A549 (cell line): ENCODE data around the gene SGCD. TPM values are rescaled to one million over a fixed set of nuclear protein-coding genes. Genes with fewer than 3 reads are reported as not detected.

Source experiments
- ATAC-seq, 2 experiments: fragments of 200-7000 bp in 1 of 2; fragments of >200 bp in 1 of 2; cut with Nextera tagmentation in 1 of 2; cut with Tn5 transposase in 1 of 2; 3 replicates each; pipeline versions ENCODE4 v1.8.0 to v1.9.1; 2018 to 2020; ENCODE audit warnings: mild to moderate bottlenecking in 1 of 2, moderate library complexity in 1 of 2
- CTCF ChIA-PET: fragments of 300-600 bp; sonication (Branson Sonifier 250); formaldehyde crosslinking; extraction: SDS; loops from one replicate; lab custom pipeline; 2021; ENCODE audit warnings: antibody characterized with exemption, inconsistent platforms; lab: Yijun Ruan, JAX
- POLR2A ChIA-PET: fragments of 350-600 bp; formaldehyde crosslinking; extraction: SDS; loops from one replicate; lab custom pipeline; 2021; ENCODE audit warnings: antibody characterized with exemption, inconsistent platforms; lab: Yijun Ruan, JAX
- DNase-seq, 2 experiments: peaks; one replicate each; pipeline versions ENCODE4 v3.0.0 to v3.0.0-alpha.2; 2011 to 2016; ENCODE audit warnings: low read depth in 1 of 2, low spot score in 1 of 2
- FAIRE-seq: peaks from 2 replicates; lab custom pipeline; 2011; peaks lifted over from hg19 to GRCh38; lab: Jason Lieb, UNC
- H3K27ac ChIP-seq, 2 experiments: fragments of >200 bp; sonication (Bioruptor Twin); formaldehyde crosslinking; 3 replicates each; pipeline ENCODE4 v1.5.1; 2016 to 2017
- H3K4me1 ChIP-seq: fragments of >200 bp; sonication (Bioruptor Twin); formaldehyde crosslinking; 3 replicates; pipeline ENCODE4 v1.6.1; 2016
- H3K4me2 ChIP-seq: fragments of >200 bp; sonication (Bioruptor Twin); formaldehyde crosslinking; 3 replicates; pipeline ENCODE4 v1.6.1; 2016
- H3K4me3 ChIP-seq: fragments of >200 bp; sonication (Bioruptor Twin); formaldehyde crosslinking; 3 replicates; pipeline ENCODE4 v1.5.1; 2016
- H3K9me3 ChIP-seq: fragments of >200 bp; sonication (Bioruptor Twin); formaldehyde crosslinking; 3 replicates; pipeline ENCODE4 v1.6.1; 2016
- BCL3 ChIP-seq: fragments of >200 bp; sonication (Bioruptor Twin); formaldehyde crosslinking; IDR thresholded peaks from 3 replicates; pipeline ENCODE4 v1.6.1; 2016
- CBX2 ChIP-seq: fragments of 200-600 bp; sonication (generic); IDR thresholded peaks from 2 replicates; pipeline ENCODE4 v1.6.1; 2016; ENCODE audit warnings: low read depth, mild to moderate bottlenecking, borderline replicate concordance
- CHD2 ChIP-seq: fragments of 150-350 bp; IDR thresholded peaks from 2 replicates; pipeline ENCODE4 v1.6.1; 2014; ENCODE audit warnings: low read length; ENCODE audit not compliant: partially characterized antibody
- CHD4 ChIP-seq: fragments of 200-600 bp; sonication (generic); IDR thresholded peaks from 2 replicates; pipeline ENCODE4 v1.6.1; 2016; ENCODE audit warnings: antibody characterized with exemption, mild to moderate bottlenecking, borderline replicate concordance
- E2F6 ChIP-seq: IDR thresholded peaks from 2 replicates; pipeline ENCODE4 v1.6.1; 2012; ENCODE audit warnings: low read depth, borderline replicate concordance
- EHF ChIP-seq: fragments of 250-450 bp; sonication (Bioruptor Pico); IDR thresholded peaks from 2 replicates; pipeline ENCODE4 v1.5.0; 2020; ENCODE audit warnings: mild to moderate bottlenecking
- ELK1 ChIP-seq: fragments of 150-350 bp; IDR thresholded peaks from 2 replicates; pipeline ENCODE4 v1.6.1; 2014; ENCODE audit warnings: low read depth, mild to moderate bottlenecking, low read length
- EP300 ChIP-seq, 2 experiments: fragments of >200 bp; sonication (Bioruptor Twin); formaldehyde crosslinking; IDR thresholded peaks; 2 replicates in 1 of 2; 3 replicates in 1 of 2; pipeline ENCODE4 v1.6.1; 2016 to 2017
- FOSL2 ChIP-seq, 2 experiments: fragments of 450-650 bp in 1 of 2; fragments of >200 bp in 1 of 2; sonication (Bioruptor Twin) in 1 of 2; formaldehyde crosslinking; IDR thresholded peaks; 2 replicates each; pipeline versions ENCODE4 v1.5.0 to v1.6.1; 2016 to 2020; ENCODE audit warnings: mild to moderate bottlenecking in 1 of 2, moderate library complexity in 1 of 2
- FOXS1 ChIP-seq: fragments of 250-450 bp; sonication (Bioruptor Pico); IDR thresholded peaks from 2 replicates; pipeline ENCODE4 v1.5.0; 2020; ENCODE audit warnings: mild to moderate bottlenecking, moderate library complexity
- GATA3 ChIP-seq: IDR thresholded peaks from 2 replicates; pipeline ENCODE4 v1.6.1; 2012; ENCODE audit warnings: borderline replicate concordance
- HMGXB4 ChIP-seq: fragments of 250-450 bp; sonication (Bioruptor Pico); IDR thresholded peaks from 2 replicates; pipeline ENCODE4 v1.5.0; 2021; ENCODE audit warnings: mild to moderate bottlenecking, moderate library complexity, borderline replicate concordance
- HOXA7 ChIP-seq: fragments of 250-450 bp; sonication (Bioruptor Pico); IDR thresholded peaks from 2 replicates; pipeline ENCODE4 v1.5.0; 2020; ENCODE audit warnings: mild to moderate bottlenecking, moderate library complexity
- JUNB ChIP-seq: fragments of >200 bp; sonication (Bioruptor Twin); formaldehyde crosslinking; IDR thresholded peaks from 2 replicates; pipeline ENCODE4 v1.6.1; 2016
- KDM1A ChIP-seq: fragments of 200-600 bp; sonication (generic); IDR thresholded peaks from 2 replicates; pipeline ENCODE4 v1.6.1; 2016; ENCODE audit warnings: low read depth, mild to moderate bottlenecking
- MAFK ChIP-seq: fragments of 450-650 bp; IDR thresholded peaks from 2 replicates; pipeline ENCODE4 v1.6.1; 2014; ENCODE audit not compliant: partially characterized antibody
- RARB ChIP-seq: fragments of 250-450 bp; sonication (Bioruptor Pico); IDR thresholded peaks from 2 replicates; pipeline ENCODE4 v1.8.0; 2021; ENCODE audit warnings: mild to moderate bottlenecking, moderate library complexity
- REST ChIP-seq: fragments of 200-600 bp; sonication (generic); IDR thresholded peaks from 2 replicates; pipeline ENCODE4 v1.6.1; 2016; ENCODE audit warnings: antibody characterized with exemption, mild to moderate bottlenecking, moderate library complexity
- RFX5 ChIP-seq: fragments of 450-650 bp; IDR thresholded peaks from 2 replicates; pipeline ENCODE4 v1.7.1; 2014; ENCODE audit warnings: antibody characterized with exemption, mild to moderate bottlenecking, moderate library complexity
- RNF2 ChIP-seq: fragments of 200-600 bp; sonication (generic); IDR thresholded peaks from 2 replicates; pipeline ENCODE4 v1.6.1; 2016; ENCODE audit warnings: low read depth, mild to moderate bottlenecking, antibody characterized with exemption, moderate library complexity, borderline replicate concordance
- SMC3 ChIP-seq: fragments of >200 bp; sonication (Bioruptor Twin); formaldehyde crosslinking; IDR thresholded peaks from 3 replicates; pipeline ENCODE4 v1.6.1; 2018; ENCODE audit warnings: inconsistent platforms
- TFCP2L1 ChIP-seq: fragments of 250-450 bp; sonication (Bioruptor Pico); IDR thresholded peaks from 2 replicates; pipeline ENCODE4 v1.5.0; 2021; ENCODE audit warnings: mild to moderate bottlenecking
- ZC3H11A ChIP-seq: fragments of 450-650 bp; IDR thresholded peaks from 2 replicates; pipeline ENCODE4 v1.6.1; 2014; ENCODE audit warnings: antibody characterized with exemption, mild to moderate bottlenecking
- ZFP36 ChIP-seq: fragments of 450-650 bp; IDR thresholded peaks from 2 replicates; pipeline ENCODE4 v1.6.1; 2014; ENCODE audit warnings: borderline replicate concordance; ENCODE audit not compliant: partially characterized antibody
- ZSCAN20 ChIP-seq: fragments of 250-450 bp; sonication (Bioruptor Pico); IDR thresholded peaks from 2 replicates; pipeline ENCODE4 v1.8.0; 2022; ENCODE audit warnings: mild to moderate bottlenecking, moderate library complexity
- WGBS: methylation state at CpG from one replicate; pipeline ENCODE4 v1.1.6; 2017; ENCODE audit errors: missing lambda C conversion rate; 5-methylcytosine and 5-hydroxymethylcytosine counted together
- polyA plus RNA-seq, 4 experiments: library from polyadenylated mRNA; depleted of rRNA in 3 of 4; stranded (reverse); fragments of >200 nt; fragmentation: RNase III in 1 of 4; extraction: RNeasy Plus Mini Kit Qiagen cat#74134 plus additional on column Dnase treatment in 1 of 4; gene quantifications; 2 replicates in 3 of 4; 3 replicates in 1 of 4; pipeline ENCODE4 v1.2.3, GENCODE V29; 2011 to 2017

Gene SGCD
- polyA plus RNA-seq, 2 of the 4 experiments (the other 2 are of a cell fraction), result 7.6 to 10.6 TPM

- no peaks in the 10 kb centered on the region for H3K9me3 ChIP-seq
- FAIRE-seq (no peak), ATAC-seq (no peak), DNase-seq (no peak)
- TF ChIP-seq FOXS1, result no peak
- no peak for TF ChIP-seq EP300 (IDR thresholded peaks at IDR 0.05)
- no peak for TF ChIP-seq CHD4
- no peak for TF ChIP-seq JUNB
- no peak for TF ChIP-seq RARB (CRISPR knock-in tag)
- TF ChIP-seq CHD2, result no peak
- no peak for TF ChIP-seq RFX5
- TF ChIP-seq HOXA7 (CRISPR knock-in tag), result no peak
- TF ChIP-seq ZFP36, result no peak
- no peak for TF ChIP-seq CBX2
- TF ChIP-seq ZC3H11A, result no peak
- TF ChIP-seq GATA3, result no peak
- TF ChIP-seq KDM1A, result no peak
- no peak for TF ChIP-seq BCL3
- no peak for TF ChIP-seq TFCP2L1 (CRISPR knock-in tag)
- H3K4me2 ChIP-seq, result no peak overlapping the region
- no peak overlapping the region for H3K27ac ChIP-seq
- no peak overlapping the region for H3K4me3 ChIP-seq
- no peaks in the 10 kb centered on the region for H3K4me1 ChIP-seq
- POLR2A ChIA-PET, result no interaction called here
- CTCF ChIA-PET, result no interaction called here
Observed at GRCh38 chr5:156669416-156669815, 342.5 kb downstream of the SGCD start.

GRCh38 chr5:156670615-156671014, 343.7 kb downstream of the SGCD start:
- ChIA-PET CTCF (interaction anchor here (0.6 to 0.7 kb wide), 2 partner anchors 584 to 1477 kb away, joined by 3 read pairs; no protein-coding TSS in a partner anchor), POLR2A (no interaction called here)
- TF ChIP-seq FOSL2 (IDR thresholded peaks at IDR 0.05) (no peak), FOSL2 (CRISPR knock-in tag; IDR thresholded peaks at IDR 0.05) (no peak), EHF (CRISPR knock-in tag) (no peak), FOXS1 (no peak), REST (no peak), GATA3 (no peak), RNF2 (no peak), SMC3 (no peak), MAFK (no peak), ZSCAN20 (CRISPR knock-in tag) (no peak), HMGXB4 (CRISPR knock-in tag) (no peak), ZC3H11A (no peak), ELK1 (no peak), E2F6 (no peak)
- no peaks in the 10 kb centered on the region for H3K9me3 ChIP-seq
- ATAC-seq (no peak), DNase-seq (no peak), FAIRE-seq (no peak)
- no peak overlapping the region for H3K27ac ChIP-seq
- no peak overlapping the region for H3K4me3 ChIP-seq
- no peak overlapping the region for H3K4me2 ChIP-seq
- WGBS, result 60% methylated on average over 2 of the region's 2 CpGs
- H3K4me1 ChIP-seq, result 0 out of 3 replicates have a peak, but pooled peaks cover 3% of the 10 kb centered on the region
